ENCODE results near the gene YWHAB.

Gene YWHAB

GRCh38 chr20:44900231-44900854, 14.8 kb downstream of the YWHAB start:
- no peak for TF ChIP-seq CTCF (IDR thresholded peaks at IDR 0.05; ENCODE audit: low read depth, low read length, missing control alignments)
- no peak for DNase-seq (ENCODE audit: low read depth)
- H3K4me3 ChIP-seq (ENCODE audit: low read depth, low read length) = no peak overlapping the region

GRCh38 chr20:44901974-44902373, 16.5 kb downstream of the YWHAB start:
- no peak for TF ChIP-seq CTCF (IDR thresholded peaks at IDR 0.05; ENCODE audit: low read depth, low read length, missing control alignments)
- no peak for DNase-seq (ENCODE audit: low read depth)
- no peak overlapping the region for H3K4me3 ChIP-seq (ENCODE audit: low read depth, low read length)

- DNase-seq (ENCODE audit: low read depth) = no peak
- no peak for TF ChIP-seq CTCF (IDR thresholded peaks at IDR 0.05; ENCODE audit: low read depth, low read length, missing control alignments)
- H3K4me3 ChIP-seq (ENCODE audit: low read depth, low read length) = no peak overlapping the region
Measured at GRCh38 chr20:44904377-44904776, 18.9 kb downstream of the YWHAB start.

GRCh38 chr20:44908987-44909871, 23.7 kb downstream of the YWHAB start:
- no peak for TF ChIP-seq CTCF (IDR thresholded peaks at IDR 0.05; ENCODE audit: low read depth, low read length, missing control alignments)
- no peak for DNase-seq (ENCODE audit: low read depth)
- peak overlapping the region; percentile 74 for H3K4me3 ChIP-seq (ENCODE audit: low read depth, low read length)

GRCh38 chr20:44909872-44910689, 24.6 kb downstream of the YWHAB start, which contains the start of gene PABPC1L:
Gene PABPC1L, plus strand, starts transcription at chr20:44910060. Its CDS starts 84 bp downstream, at chr20:44910144.
- peak within 1 kb of the TSS; percentile 74 for H3K4me3 ChIP-seq (ENCODE audit: low read depth, low read length)
- no peak for DNase-seq (ENCODE audit: low read depth)
- no peak for TF ChIP-seq CTCF (IDR thresholded peaks at IDR 0.05; ENCODE audit: low read depth, low read length, missing control alignments)

- TF ChIP-seq CTCF (IDR thresholded peaks at IDR 0.05; ENCODE audit: low read depth, low read length, missing control alignments) = no peak
- DNase-seq (ENCODE audit: low read depth) = no peak
- peak overlapping the region; percentile 74 for H3K4me3 ChIP-seq (ENCODE audit: low read depth, low read length)
Measured at GRCh38 chr20:44910690-44911262, 25.3 kb downstream of the YWHAB start.
